SU-DHL-6 (cell line): ENCODE measurements around the gene DDN.

Experiments
- H2AFZ ChIP-seq: fragments of 200-600 bp; sonication (generic); 2 replicates; pipeline ENCODE4 v1.6.1; 2014; ENCODE audit warnings: low read depth, mild to moderate bottlenecking, moderate library complexity, mixed read lengths, antibody characterized with exemption, low read length; ENCODE audit not compliant: severe bottlenecking
- H3F3A ChIP-seq: fragments of 200-600 bp; shearing (Covaris generic); 2 replicates; pipeline ENCODE4 v1.6.0; 2016; ENCODE audit warnings: antibody characterized with exemption, mild to moderate bottlenecking; ENCODE audit not compliant: insufficient read depth
- H3K27ac ChIP-seq: fragments of 200-600 bp; sonication (generic); 2 replicates; pipeline ENCODE4 v1.5.1; 2016; ENCODE audit warnings: low read depth, mild to moderate bottlenecking, low read length, moderate library complexity, mixed read lengths
- H3K27me3 ChIP-seq: fragments of 200-600 bp; sonication (generic), shearing (Covaris generic); 2 replicates; pipeline ENCODE4 v1.6.0; 2014; ENCODE audit warnings: mild to moderate bottlenecking, low read length
- H3K36me3 ChIP-seq: fragments of 200-600 bp; sonication (generic); 2 replicates; pipeline ENCODE4 v1.6.1; 2014; ENCODE audit warnings: mild to moderate bottlenecking, low read length, mixed read lengths
- H3K4me2 ChIP-seq: fragments of 300-600, 200-600 bp; shearing (Covaris generic), sonication (generic); 2 replicates; pipeline ENCODE4 v1.6.0; 2014; ENCODE audit warnings: low read length, low read depth, mild to moderate bottlenecking; ENCODE audit not compliant: poor library complexity, severe bottlenecking
- H3K4me3 ChIP-seq: fragments of 200-600 bp; sonication (generic); 2 replicates; pipeline ENCODE4 v1.5.1; 2014; ENCODE audit warnings: antibody characterized with exemption, low read length, mild to moderate bottlenecking, mixed read lengths; ENCODE audit not compliant: insufficient read depth, poor library complexity, severe bottlenecking
- H3K79me2 ChIP-seq: fragments of 200-600 bp; sonication (generic); 2 replicates; pipeline ENCODE4 v1.6.1; 2014; ENCODE audit warnings: mild to moderate bottlenecking, low read length, moderate library complexity; ENCODE audit not compliant: insufficient read depth
- H3K9ac ChIP-seq: fragments of 200-600 bp; sonication (generic); 2 replicates; pipeline ENCODE4 v1.7.0; 2014; ENCODE audit warnings: mild to moderate bottlenecking, low read length
- H3K9me2 ChIP-seq: fragments of 200-600 bp; sonication (generic); replicated peaks from 2 replicates; pipeline ENCODE4 v1.6.1; 2014; ENCODE audit warnings: low read length; ENCODE audit not compliant: insufficient read depth
- H3K9me3 ChIP-seq: fragments of 200-600 bp; sonication (generic); 2 replicates; pipeline ENCODE4 v1.6.1; 2014; ENCODE audit warnings: low read length, mixed read lengths; ENCODE audit not compliant: insufficient read depth
- H4K20me1 ChIP-seq: fragments of 200-600 bp; sonication (generic); 2 replicates; pipeline ENCODE4 v1.6.1; 2014; ENCODE audit warnings: low read depth, mild to moderate bottlenecking, antibody characterized with exemption, low read length, moderate library complexity, mixed read lengths
- EZH2phosphoT487 ChIP-seq: fragments of 200-600 bp; sonication (generic), shearing (Covaris generic); conservative IDR thresholded peaks from 2 replicates; pipeline ENCODE4 v1.6.1; 2018; ENCODE audit warnings: mild to moderate bottlenecking, antibody characterized with exemption, low read length, moderate library complexity, mixed read lengths
- TF ChIP-seq, protein P1 (sequence below): fragments of 200-600 bp; sonication (generic); IDR thresholded peaks from one replicate; pipeline ENCODE4 v1.5.1; 2017; ENCODE audit warnings: antibody characterized with exemption, mild to moderate bottlenecking, low read length, moderate library complexity; ENCODE audit not compliant: insufficient read depth, poor library complexity, severe bottlenecking

Gene DDN

DNA sequence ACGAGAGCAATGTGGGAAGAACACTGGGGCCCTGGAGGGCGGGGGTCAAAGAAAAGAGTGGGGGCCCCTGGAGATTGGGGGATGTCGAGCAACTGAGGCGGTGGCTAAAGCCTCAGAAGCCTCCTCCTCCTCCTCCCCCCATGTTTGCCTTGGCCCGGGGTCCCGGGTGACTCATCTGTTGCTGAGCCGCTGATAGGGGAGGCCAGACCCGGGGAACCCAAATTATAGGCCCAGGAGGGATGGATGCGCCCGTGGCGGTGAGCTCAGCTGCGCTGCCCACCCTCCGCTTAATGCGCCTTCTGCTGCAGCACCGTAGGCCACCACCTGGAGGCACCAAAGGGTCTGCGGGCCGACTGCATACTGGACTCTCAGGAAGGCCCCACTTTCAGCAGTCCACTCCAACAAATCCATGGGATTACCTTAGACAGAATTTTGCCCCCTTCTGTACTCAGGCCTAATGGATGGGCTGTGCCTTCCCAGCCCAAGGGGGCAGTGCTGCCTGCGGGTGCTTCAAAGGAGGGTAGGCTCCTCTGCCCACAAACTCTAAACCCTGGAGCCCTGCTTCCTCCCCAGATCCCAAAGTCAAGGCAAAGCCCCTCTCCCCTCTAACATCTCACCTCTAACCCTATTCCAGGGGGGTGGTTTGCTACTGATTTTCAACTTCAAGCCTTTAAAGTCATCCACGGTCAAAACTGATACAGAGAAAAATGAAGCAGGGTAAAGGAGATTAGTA lies 25.1 kb downstream of the DDN start:
- no peak for TF ChIP-seq EZH2phosphoT487
- TF ChIP-seq, protein P1, sequence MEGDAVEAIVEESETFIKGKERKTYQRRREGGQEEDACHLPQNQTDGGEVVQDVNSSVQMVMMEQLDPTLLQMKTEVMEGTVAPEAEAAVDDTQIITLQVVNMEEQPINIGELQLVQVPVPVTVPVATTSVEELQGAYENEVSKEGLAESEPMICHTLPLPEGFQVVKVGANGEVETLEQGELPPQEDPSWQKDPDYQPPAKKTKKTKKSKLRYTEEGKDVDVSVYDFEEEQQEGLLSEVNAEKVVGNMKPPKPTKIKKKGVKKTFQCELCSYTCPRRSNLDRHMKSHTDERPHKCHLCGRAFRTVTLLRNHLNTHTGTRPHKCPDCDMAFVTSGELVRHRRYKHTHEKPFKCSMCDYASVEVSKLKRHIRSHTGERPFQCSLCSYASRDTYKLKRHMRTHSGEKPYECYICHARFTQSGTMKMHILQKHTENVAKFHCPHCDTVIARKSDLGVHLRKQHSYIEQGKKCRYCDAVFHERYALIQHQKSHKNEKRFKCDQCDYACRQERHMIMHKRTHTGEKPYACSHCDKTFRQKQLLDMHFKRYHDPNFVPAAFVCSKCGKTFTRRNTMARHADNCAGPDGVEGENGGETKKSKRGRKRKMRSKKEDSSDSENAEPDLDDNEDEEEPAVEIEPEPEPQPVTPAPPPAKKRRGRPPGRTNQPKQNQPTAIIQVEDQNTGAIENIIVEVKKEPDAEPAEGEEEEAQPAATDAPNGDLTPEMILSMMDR, result peak; percentile 25
- no peaks in the 10 kb centered on the region for H3K9me2 ChIP-seq
- no peaks in the 10 kb centered on the region for H4K20me1 ChIP-seq

DNA sequence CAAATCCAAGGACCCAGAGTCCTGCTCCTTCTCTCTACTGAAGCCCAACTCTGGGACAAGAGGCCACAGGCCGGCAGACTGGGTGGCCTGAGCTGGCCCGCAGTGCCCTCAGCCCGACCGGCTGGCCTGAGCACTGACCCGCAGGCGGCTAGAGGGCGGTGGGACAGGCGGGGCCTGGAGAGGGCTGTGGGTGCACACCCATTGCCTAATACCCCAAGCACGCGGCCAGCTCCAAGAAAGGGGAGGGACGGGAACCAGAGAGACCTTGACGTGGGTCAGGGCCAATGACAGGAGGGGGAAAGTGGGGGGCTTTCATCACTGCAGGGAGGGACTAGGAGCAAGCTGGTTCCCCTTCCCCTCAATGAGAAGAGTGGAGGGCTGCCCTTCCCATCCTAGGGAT lies 25.6 kb downstream of the DDN start:
- no peaks in the 10 kb centered on the region for H3K27me3 ChIP-seq
- H4K20me1 ChIP-seq, result no peaks in the 10 kb centered on the region
- no peak overlapping the region for H3K27ac ChIP-seq
- no peak for TF ChIP-seq EZH2phosphoT487
- TF ChIP-seq, protein P1, result no peak
- no peaks in the 10 kb centered on the region for H3K79me2 ChIP-seq
- no peak overlapping the region for H3K4me2 ChIP-seq
- H3K4me3 ChIP-seq, result no peak overlapping the region
- H3K9me3 ChIP-seq, result no peaks in the 10 kb centered on the region
- no peak overlapping the region for H3K9ac ChIP-seq
- H3K9me2 ChIP-seq, result no peaks in the 10 kb centered on the region
- no peak overlapping the region for H2AFZ ChIP-seq
- H3F3A ChIP-seq, result no peaks in the 10 kb centered on the region
- H3K36me3 ChIP-seq, result no peaks in the 10 kb centered on the region

More for the DNA sequence above, 25.1 kb downstream of the DDN start:
- no peaks in the 10 kb centered on the region for H3K27me3 ChIP-seq
- no peak overlapping the region for H3K4me3 ChIP-seq
- no peaks in the 10 kb centered on the region for H3F3A ChIP-seq
- no peak overlapping the region for H3K9ac ChIP-seq
- no peak overlapping the region for H2AFZ ChIP-seq
- no peaks in the 10 kb centered on the region for H3K9me3 ChIP-seq
- H3K27ac ChIP-seq, result no peak overlapping the region
- no peaks in the 10 kb centered on the region for H3K79me2 ChIP-seq
- no peaks in the 10 kb centered on the region for H3K36me3 ChIP-seq
- no peak overlapping the region for H3K4me2 ChIP-seq

DNA sequence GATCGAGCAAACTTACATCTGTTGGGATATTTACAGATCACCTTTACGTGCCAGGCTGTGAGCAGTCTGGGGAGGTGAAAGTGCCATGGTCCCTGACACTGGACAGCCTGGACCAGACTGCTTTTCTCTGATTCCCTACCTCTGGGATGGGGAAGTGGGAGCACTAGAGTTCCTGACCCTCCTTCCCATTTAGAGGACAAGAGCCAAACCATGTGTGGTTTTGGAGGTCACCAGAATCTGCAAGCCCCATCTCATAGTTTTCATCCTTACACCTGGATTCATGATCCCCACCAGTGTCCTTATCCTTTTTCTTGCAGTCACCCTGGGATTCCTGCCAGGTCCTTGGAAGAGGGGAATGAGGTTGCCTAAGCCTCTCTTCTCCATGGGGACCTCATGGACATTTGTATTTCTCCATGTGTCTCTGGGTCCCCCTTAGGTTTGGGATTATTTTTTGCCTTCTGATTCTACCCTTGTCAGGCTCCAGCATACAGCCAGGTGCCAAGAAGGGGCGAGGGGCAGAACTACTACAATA lies 26.2 kb downstream of the DDN start:
- no peak overlapping the region for H3K27ac ChIP-seq
- no peaks in the 10 kb centered on the region for H3K9me3 ChIP-seq
- no peaks in the 10 kb centered on the region for H3K9me2 ChIP-seq
- no peak overlapping the region for H3K9ac ChIP-seq
- no peak overlapping the region for H3K4me3 ChIP-seq
- H4K20me1 ChIP-seq, result no peaks in the 10 kb centered on the region
- H3F3A ChIP-seq, result no peaks in the 10 kb centered on the region
- H3K4me2 ChIP-seq, result no peak overlapping the region
- no peaks in the 10 kb centered on the region for H3K79me2 ChIP-seq
- no peak for TF ChIP-seq EZH2phosphoT487
- TF ChIP-seq, protein P1, result no peak
- H3K36me3 ChIP-seq, result no peaks in the 10 kb centered on the region
- no peaks in the 10 kb centered on the region for H3K27me3 ChIP-seq
- no peak overlapping the region for H2AFZ ChIP-seq
